GM23248 (cell line): ENCODE measurements around the gene BPHL. TPM values are rescaled to one million over a fixed set of nuclear protein-coding genes. Genes with fewer than 3 reads are reported as not detected.

Source experiments
- DNase-seq: peaks from one replicate; pipeline ENCODE4 v3.0.0-alpha.2; 2015
- H2AFZ ChIP-seq: fragments of 200-600 bp; sonication (generic); 2 replicates; pipeline ENCODE4 v1.6.1; 2016; ENCODE audit warnings: antibody characterized with exemption
- H3F3A ChIP-seq: fragments of 200-600 bp; sonication (generic); 2 replicates; pipeline ENCODE4 v1.6.1; 2016; ENCODE audit warnings: mild to moderate bottlenecking, antibody characterized with exemption, mixed run types; ENCODE audit not compliant: insufficient read depth
- H3K27ac ChIP-seq: fragments of 200-600 bp; sonication (generic); 2 replicates; pipeline ENCODE4 v1.5.1; 2016; ENCODE audit warnings: mild to moderate bottlenecking
- H3K27me3 ChIP-seq: fragments of 200-600 bp; sonication (generic); replicated peaks from 2 replicates; pipeline ENCODE4 v1.6.1; 2016; ENCODE audit warnings: mild to moderate bottlenecking; ENCODE audit not compliant: insufficient read depth
- H3K36me3 ChIP-seq: fragments of 200-600 bp; sonication (generic); 2 replicates; pipeline ENCODE4 v1.6.1; 2016; ENCODE audit warnings: low read depth, mild to moderate bottlenecking
- H3K4me1 ChIP-seq: fragments of 200-600 bp; sonication (generic); 2 replicates; pipeline ENCODE4 v1.6.1; 2016; ENCODE audit warnings: mild to moderate bottlenecking; ENCODE audit not compliant: insufficient read depth
- H3K4me2 ChIP-seq: fragments of 200-600 bp; sonication (generic); one replicate; pipeline ENCODE4 v1.6.1; 2016; ENCODE audit warnings: mild to moderate bottlenecking; ENCODE audit not compliant: unreplicated experiment
- H3K4me3 ChIP-seq: fragments of 200-600 bp; sonication (generic); 2 replicates; pipeline ENCODE4 v1.5.1; 2016; ENCODE audit warnings: mild to moderate bottlenecking
- H3K79me2 ChIP-seq: fragments of 200-600 bp; sonication (generic); 2 replicates; pipeline ENCODE4 v1.6.1; 2016; ENCODE audit warnings: mild to moderate bottlenecking; ENCODE audit not compliant: insufficient read depth
- H3K9ac ChIP-seq: fragments of 200-600 bp; sonication (generic); 2 replicates; pipeline ENCODE4 v1.6.1; 2016; ENCODE audit warnings: mild to moderate bottlenecking
- H3K9me2 ChIP-seq: fragments of 200-600 bp; sonication (generic); 2 replicates; pipeline ENCODE4 v1.6.1; 2016; ENCODE audit warnings: mixed run types, mild to moderate bottlenecking, moderate library complexity; ENCODE audit not compliant: insufficient read depth
- H3K9me3 ChIP-seq: fragments of 200-600 bp; sonication (generic); one replicate; pipeline ENCODE4 v1.6.1; 2017; ENCODE audit warnings: low read depth
- H4K20me1 ChIP-seq: fragments of 200-600 bp; sonication (generic); 2 replicates; pipeline ENCODE4 v1.6.0; 2016; ENCODE audit not compliant: insufficient read depth
- EZH2 ChIP-seq: fragments of 200-600 bp; sonication (generic); IDR thresholded peaks from 2 replicates; pipeline ENCODE4 v1.6.1; 2018; ENCODE audit warnings: antibody characterized with exemption, mild to moderate bottlenecking; ENCODE audit not compliant: insufficient read depth, poor library complexity, severe bottlenecking
- EZH2phosphoT487 ChIP-seq: fragments of 200-600 bp; sonication (generic); IDR thresholded peaks from 2 replicates; pipeline ENCODE4 v1.6.1; 2018; ENCODE audit warnings: antibody characterized with exemption, moderate library complexity, mild to moderate bottlenecking, low read depth; ENCODE audit not compliant: insufficient read depth
- WGBS, 2 experiments: methylation state at CpG; one replicate each; pipeline ENCODE4 v1.1.6; 2015 to 2017; ENCODE audit warnings: low lambda C conversion rate in 2 of 2, low coverage in 1 of 2; ENCODE audit errors: missing lambda C conversion rate in 2 of 2; 5-methylcytosine and 5-hydroxymethylcytosine counted together
- in situ Hi-C: fragments of 300-500 bp; cut with MboI; formaldehyde crosslinking; loops from 2 replicates; pipeline ENCODE4 v1.15.0; 2020
- polyA plus RNA-seq: library from polyadenylated mRNA; unstranded; fragments of >200 nt; fragmentation: Nextera tagmentation; extraction: Ambion mirVana; gene quantifications from 2 replicates; pipeline ENCODE4 v1.2.1, GENCODE V29; 2016
- small RNA-seq: library from RNA; depleted of rRNA; stranded (forward); fragments of <200 nt; gene quantifications from one replicate; pipeline ENCODE3, GENCODE V24; 2014; ENCODE audit warnings: low read depth, low replicate concordance
- total RNA-seq: library from RNA; depleted of rRNA; stranded (reverse); fragments of >200 nt; shearing (Covaris generic); gene quantifications from 2 replicates; pipeline ENCODE4 v1.2.3, GENCODE V29; 2014; rRNA removed

The BPHL gene
- total and polyA plus RNA-seq, 2 experiments from 2014 or later, result 8.5 to 20.2 TPM

- Histone ChIP-seq H3K4me2 (no peak overlapping the region), H3K27me3 (no peaks in the 10 kb centered on the region), H3K9me2 (no peaks in the 10 kb centered on the region), H3K27ac (no peak overlapping the region), H3F3A (peaks cover 4% of the 10 kb centered on the region; the same call in 1 of the 2 replicates), H3K9ac (no peak overlapping the region), H2AFZ (no peak overlapping the region), H3K36me3 (no peaks in the 10 kb centered on the region), H3K4me3 (no peak overlapping the region), H3K4me1 (peaks cover 8% of the 10 kb centered on the region), H4K20me1 (no peaks in the 10 kb centered on the region), H3K79me2 (no peaks in the 10 kb centered on the region), H3K9me3 (no peaks in the 10 kb centered on the region)
- in situ Hi-C loops, result no loop called here
- no peak for DNase-seq
- TF ChIP-seq EZH2, result no peak
- TF ChIP-seq EZH2phosphoT487, result no peak
- WGBS, 2 experiments, result 46 to 52% methylated on average over 2 of the region's 2 CpGs
Observed at GRCh38 chr6:3201388-3201787, 82.9 kb downstream of the BPHL start.

Small RNA genes lying within 50 kb of the gene (small RNA-seq; reads per million reads assigned to genes)
- gene RNA5SP201, result not detected

Other genes starting within 250 kb of the BPHL start
- 1.1 and 2.4 TPM in 2 replicates for gene SERPINB9, start 215.4 kb upstream of the BPHL start, total RNA-seq
- gene SERPINB9, start 215.4 kb upstream of the BPHL start, polyA plus RNA-seq, result 0.91 and 1.1 TPM in 2 replicates
- 95.7 and 141 TPM in 2 replicates for gene SERPINB6, start 147.1 kb upstream of the BPHL start, total RNA-seq
- gene SERPINB6, start 147.1 kb upstream of the BPHL start, polyA plus RNA-seq, result 149 and 153 TPM in 2 replicates
- 26.2 and 29.6 TPM in 2 replicates for gene NQO2, start 118.8 kb upstream of the BPHL start, total RNA-seq
- 61.0 and 64.2 TPM in 2 replicates for gene NQO2, start 118.8 kb upstream of the BPHL start, polyA plus RNA-seq
- gene RIPK1, start 50.2 kb upstream of the BPHL start, total RNA-seq, result 23.3 and 26.2 TPM in 2 replicates
- 15.3 and 16.1 TPM in 2 replicates for gene RIPK1, start 50.2 kb upstream of the BPHL start, polyA plus RNA-seq
- gene TUBB2A, start 38.8 kb downstream of the BPHL start, total RNA-seq, result 163 and 190 TPM in 2 replicates
- gene TUBB2A, start 38.8 kb downstream of the BPHL start, polyA plus RNA-seq, result 190 and 195 TPM in 2 replicates
- gene TUBB2B, start 108.9 kb downstream of the BPHL start, total RNA-seq, result 8.5 and 10.4 TPM in 2 replicates
- gene TUBB2B, start 108.9 kb downstream of the BPHL start, polyA plus RNA-seq, result 8.1 and 9.0 TPM in 2 replicates
- 20.0 and 24.5 TPM in 2 replicates for gene PSMG4, start 140.2 kb downstream of the BPHL start, total RNA-seq
- 46.9 and 47.1 TPM in 2 replicates for gene PSMG4, start 140.2 kb downstream of the BPHL start, polyA plus RNA-seq